Kidney capillary endothelial cell (primary cell): ENCODE data around the gene RXRG.
A peak's percentile ranks its signal among the peaks of the same experiment; 100 is the strongest.
"Not testable (repeated sequence)": the region's sequence is repeated elsewhere in the genome, so short reads cannot be mapped to it uniquely, and the experiment has no call there.

Source experiments
- DNase-seq: peaks from one replicate; pipeline ENCODE4 v3.0.0-alpha.2; 2018; ENCODE audit warnings: low spot score

The RXRG gene

DNA sequence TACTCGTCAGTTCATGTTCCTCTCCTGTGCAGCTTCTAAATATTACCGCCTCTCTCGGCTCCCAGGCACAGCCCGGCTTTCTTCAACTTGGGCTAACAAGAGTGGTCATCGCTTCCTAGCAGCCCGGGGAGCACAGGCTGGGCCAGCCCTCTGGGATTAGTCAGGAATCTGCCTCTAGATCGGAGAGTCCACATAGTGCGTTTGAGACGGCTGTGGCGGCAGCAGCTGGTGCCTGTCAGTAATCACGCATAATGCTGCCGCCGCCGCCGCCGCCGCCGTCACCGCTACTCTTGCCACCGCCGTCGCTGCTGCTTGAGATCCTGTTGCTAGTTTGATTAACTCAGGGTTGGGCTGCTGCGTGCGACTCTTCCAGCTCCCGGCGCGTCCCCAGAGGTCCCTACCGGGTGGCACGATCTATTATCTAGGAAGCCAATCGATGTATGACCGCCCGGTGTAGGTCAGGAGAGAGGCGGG is at the start of gene RXRG:
RXRG (minus strand) TSS at position 230 of the 474 bp plus-strand sequence. CDS start 233 bp downstream, outside the sequence.
- DNase-seq, result peak; percentile 44

GRCh38 chr1:165492845-165493373 is 48.0 kb upstream of the RXRG start:
- DNase-seq, result no peak

DNA sequence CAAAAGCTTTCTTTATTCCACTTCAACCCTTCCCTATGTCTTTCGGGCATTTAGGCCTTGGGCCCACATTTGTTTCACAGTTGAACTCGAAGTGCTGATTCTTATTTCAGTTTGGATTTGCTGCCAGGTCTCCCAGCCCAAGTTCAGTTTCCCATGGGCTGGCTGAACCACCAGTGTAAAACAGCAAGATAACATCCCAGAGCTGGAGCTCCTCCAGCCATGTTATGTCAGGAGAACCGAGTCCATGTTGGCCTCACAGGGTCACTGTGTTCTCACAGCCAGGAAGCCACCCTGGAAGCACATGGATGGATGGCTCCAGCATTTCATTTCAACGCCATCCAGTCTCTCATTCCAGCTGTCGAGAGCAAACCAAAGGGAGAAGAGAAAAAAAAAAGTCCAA is 45.2 kb upstream of the RXRG start:
- DNase-seq, result no peak

DNA sequence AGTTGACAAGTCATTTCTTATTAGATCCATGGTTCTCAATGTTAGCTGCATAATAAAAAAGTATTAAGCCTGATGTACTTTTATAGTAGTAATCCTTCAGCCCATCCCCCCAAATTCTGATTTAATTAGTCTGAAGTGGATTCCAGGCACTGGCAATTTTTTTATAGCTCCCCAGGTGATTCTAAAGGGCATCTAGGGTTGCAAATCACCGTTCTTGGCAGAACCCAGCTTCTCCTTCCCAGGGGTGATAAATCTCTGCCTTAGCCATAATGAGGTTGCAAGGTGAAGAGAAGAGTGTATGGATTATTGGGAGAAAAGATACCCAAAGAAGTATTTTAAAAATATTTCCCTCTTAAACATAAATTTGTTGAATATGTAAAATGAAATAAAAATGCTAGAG is 43.0 kb upstream of the RXRG start:
- DNase-seq, result no peak

DNA sequence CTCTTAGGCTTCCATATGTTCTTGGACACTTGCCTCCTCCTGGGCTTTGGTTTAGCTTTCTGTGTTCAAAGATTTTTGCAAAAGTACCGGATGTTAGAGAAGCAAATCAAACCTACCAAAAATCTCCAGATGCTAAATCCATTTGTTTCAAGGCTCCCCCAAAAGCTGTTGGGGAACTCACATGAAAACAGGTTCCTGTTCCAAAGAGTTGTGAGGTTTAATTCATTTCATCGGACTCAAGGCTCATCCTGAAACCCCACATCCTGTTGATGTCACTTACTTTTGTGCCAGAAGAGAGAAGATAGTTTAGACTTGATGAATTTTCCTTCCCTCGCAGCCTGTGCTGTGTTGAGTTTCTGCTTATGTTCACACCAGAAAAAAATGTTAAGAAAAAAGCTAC is 41.7 kb upstream of the RXRG start:
- DNase-seq, result no peak

- DNase-seq, result no peak
Observed at GRCh38 chr1:165485716-165486115, 40.8 kb upstream of the RXRG start.

GRCh38 chr1:165484532-165484931 is 39.6 kb upstream of the RXRG start:
- no peak for DNase-seq

DNA sequence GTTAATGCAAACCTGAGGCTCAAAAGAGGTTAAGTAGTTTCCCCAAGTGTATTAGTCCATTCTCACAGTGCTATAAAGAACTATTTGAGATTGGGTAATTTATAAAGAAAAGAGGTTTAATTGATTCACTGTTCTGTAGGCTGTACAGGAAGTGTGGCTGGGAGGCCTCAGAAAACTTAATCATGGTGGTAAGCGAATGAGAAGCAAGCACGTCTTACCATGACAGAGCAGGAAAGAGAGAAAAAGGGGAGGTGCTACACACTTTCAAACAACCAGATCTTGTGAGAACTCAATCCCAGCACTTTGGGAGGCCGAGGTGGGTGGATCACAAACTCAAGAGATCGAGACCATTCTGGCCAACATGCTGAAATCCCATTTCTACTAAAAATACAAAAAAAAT is 38.5 kb upstream of the RXRG start:
- no peak for DNase-seq

GRCh38 chr1:165481820-165482532 is 37.0 kb upstream of the RXRG start:
- DNase-seq, result peak; percentile 12

DNA sequence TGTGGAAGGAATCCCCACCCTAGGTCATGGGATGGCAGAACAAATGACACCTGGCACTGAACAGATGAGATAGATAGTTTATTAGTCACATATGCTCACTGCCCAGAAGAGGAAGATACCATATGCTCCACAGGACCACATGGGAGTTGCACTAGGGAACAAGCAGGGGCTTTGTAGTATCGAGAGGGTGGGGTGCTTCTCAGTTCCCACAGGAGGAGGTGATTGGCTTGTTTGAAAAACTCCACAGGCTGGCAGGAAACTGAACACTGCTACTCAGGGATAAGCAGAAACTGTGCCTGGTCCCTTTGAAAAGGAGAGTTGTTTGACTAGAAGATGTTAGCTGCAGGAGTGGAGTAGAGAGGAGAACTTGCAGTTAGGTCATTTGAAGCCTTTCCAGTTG is 31.9 kb upstream of the RXRG start:
- no peak for DNase-seq

DNA sequence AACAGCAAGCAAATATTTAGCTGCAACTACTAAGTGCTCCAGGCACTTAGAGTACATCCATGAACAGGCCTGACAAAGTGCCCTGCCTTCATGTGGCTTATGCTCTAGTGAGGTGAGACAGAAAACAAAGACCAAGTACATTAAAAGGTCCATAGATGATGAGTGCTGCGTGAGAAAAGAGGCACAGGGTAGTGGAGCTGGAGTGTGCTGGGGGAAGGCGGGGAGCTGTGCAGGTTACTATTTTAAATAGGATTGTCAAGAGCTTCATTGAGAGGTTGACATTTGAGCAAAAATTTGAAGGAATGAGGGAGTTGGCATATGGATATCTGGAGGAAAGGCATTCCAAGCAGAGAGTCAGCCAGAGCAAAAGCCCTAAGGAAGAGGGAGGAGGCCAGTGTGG is 29.3 kb upstream of the RXRG start:
- DNase-seq, result no peak

- no peak for DNase-seq
Observed at GRCh38 chr1:165473081-165473480, 28.2 kb upstream of the RXRG start.

DNA sequence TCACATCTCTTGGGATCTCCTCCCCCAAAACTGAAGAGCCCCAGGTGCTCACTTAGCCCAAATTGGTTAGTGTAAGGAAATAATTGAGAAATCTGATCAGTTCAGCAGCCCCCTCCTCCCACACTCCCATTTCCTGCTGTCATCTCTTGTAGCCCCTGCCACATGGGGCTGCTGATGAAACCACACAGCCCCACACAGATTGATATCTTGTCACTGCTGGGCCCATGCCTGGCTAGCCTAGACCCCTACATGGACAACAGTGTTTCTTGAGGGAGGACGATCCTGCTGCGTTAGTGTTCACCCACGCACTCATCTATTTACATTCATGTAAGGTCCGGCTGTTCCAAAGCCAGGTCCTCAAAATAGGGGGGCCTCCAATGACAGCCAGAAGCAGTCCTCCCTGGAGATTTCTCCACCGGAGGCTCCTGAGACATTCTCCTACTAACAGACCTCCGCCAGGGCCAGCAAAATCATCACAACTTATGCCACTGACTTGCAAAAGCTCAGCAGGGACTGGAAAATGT is 23.9 kb upstream of the RXRG start:
- no peak for DNase-seq

- no peak for DNase-seq
Observed at GRCh38 chr1:165468253-165468652, 23.3 kb upstream of the RXRG start.

DNA sequence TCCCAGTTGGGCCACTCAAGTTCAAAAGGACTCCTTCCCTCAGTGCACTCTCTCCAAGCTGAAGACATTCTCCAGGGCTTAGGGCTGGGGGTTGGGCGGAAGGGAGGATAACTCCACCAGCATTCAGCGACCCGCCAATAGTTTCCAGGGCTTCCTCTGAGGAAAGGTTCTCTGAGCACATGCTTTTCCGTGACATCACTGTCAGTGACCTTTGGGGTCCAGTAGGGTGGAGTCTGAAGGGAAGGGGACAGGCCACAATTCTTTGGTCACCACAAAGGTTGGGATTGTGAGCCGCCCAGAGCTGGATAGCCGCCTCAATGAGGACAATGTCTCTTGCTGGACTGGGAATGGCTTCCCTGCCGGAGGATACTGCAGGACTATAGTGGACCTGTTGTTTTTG is 22.8 kb upstream of the RXRG start:
- DNase-seq, result no peak

GRCh38 chr1:165463978-165464377 is 19.1 kb upstream of the RXRG start:
- DNase-seq, result no peak

DNA sequence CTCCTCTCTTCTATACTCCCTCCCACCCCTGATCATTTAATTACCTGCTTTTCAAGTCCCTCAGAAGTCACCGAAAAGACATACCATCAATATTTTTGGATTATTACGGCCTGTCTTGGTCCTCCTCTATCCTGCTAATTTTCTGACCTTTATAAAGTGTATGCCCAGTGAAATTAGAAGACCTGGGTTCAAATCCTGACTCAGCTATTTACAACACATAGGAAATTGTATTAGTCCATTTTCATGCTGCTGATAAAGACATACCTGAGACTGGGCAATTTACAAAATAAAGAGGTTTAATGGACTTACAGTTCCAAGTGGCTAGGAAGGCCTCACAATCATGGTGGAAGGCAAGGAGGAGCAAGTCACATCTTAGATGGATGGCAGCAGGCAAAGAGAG is 14.8 kb upstream of the RXRG start:
- not testable (repeated sequence) for DNase-seq

- no peak for DNase-seq
Observed at GRCh38 chr1:165456861-165457260, 11.9 kb upstream of the RXRG start.

- no peak for DNase-seq
Observed at GRCh38 chr1:165456114-165456513, 11.2 kb upstream of the RXRG start.

DNA sequence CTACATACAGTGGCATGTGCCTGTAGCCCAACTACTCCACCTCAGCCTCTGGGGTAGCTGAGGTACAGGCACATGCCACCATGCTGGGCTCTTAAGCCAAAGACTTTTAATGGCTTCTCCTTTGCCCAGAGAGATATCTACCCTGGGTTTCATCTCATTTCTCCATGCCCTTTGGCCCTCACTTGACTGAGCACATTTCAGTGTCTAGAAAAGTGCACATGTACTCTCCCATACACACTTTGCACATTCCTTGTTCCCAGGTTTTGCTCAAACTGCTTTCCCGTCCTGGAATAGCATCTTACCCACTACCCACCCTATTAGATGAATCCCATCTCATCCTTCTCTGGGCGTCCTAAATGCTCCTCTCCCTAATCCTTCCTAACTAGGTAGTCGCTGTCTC is 10.2 kb upstream of the RXRG start:
- no peak for DNase-seq

DNA sequence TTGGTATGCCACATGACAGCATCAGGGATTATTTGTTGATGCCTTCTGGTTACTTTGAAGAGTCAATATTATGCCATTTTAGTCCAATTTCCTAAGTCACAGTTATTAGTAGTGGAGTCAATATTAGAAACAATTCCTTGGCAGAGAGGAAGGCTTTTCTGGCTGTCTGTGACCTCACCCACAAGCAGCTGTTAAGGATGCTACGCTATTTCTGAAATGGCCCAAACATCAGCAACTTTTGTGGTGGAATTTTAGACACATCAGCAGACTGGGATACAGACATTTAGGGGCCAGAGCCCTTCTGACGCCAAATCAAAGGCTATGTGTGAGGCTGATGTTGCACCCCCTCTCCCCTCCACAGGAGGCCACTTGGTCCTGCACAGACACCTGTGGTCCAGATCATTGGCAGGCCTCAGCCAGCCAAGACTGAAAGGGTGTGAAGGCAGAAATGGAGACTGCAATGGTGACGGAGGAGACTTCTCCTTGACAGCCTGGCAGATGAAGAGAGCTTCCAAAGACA is 9.2 kb upstream of the RXRG start:
- DNase-seq, result no peak

DNA sequence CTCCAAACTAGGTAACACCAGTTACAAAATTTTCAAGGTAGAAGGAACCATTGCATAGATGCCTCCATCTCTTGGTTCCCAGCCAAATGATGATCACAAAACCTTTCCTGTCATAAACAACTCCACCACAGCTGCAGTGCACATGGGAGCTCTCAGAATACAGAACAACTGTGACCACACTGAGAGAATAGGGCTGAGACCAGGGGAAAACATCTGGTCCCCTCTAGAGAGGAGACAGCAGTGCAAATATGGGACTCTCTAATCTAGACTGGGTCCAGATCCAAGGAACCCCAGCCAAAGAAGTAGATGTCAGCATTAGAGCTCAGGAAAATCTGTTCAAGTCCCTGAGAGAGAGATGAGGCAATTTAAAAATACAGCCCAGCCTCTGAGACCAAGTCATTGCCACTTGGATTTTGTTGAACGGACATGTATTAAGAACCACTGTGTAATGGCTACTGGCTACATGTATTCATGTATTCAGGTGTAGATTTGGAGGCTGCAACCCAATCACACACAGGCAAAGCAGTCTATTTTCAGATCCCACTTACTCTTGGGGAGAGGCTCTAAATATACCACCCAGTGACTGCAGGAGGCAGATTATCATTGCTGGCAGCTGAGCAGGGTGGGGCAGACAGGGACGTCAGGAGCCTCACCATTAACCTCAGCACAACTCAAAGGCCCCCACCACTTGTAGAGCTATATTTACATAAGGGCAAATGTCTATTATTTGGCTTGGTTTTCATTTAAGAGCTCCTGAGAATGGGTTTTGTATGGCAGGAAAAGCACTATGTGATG is 7.6 kb upstream of the RXRG start:
- no peak for DNase-seq

DNA sequence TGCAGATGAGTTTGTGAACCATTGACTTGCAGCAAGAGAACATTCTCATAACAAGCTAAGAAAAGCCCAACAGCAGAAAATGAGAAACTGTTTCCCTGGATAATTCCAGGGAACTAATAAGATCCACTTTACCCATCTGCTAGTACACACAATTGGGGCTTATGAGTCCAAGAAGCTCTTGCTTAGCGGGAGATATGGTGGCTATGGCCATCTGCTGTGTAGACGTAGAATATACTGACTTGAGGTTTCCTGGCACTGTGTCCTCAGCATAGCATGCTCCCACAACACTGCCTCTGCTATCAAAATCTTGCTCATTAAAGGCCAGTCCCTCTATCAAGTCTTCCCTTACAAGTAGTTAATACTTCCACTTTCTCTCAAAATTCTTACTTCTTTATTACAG is 6.8 kb upstream of the RXRG start:
- no peak for DNase-seq
